HG03442 (cell line): ENCODE measurements around the gene SPDYE9.
"Not testable (repeated sequence)": the region's sequence is repeated elsewhere in the genome, so short reads cannot be mapped to it uniquely, and the experiment has no call there.

ENCODE experiments used
- ATAC-seq: cut with Tn5 transposase; IDR thresholded peaks from one replicate; pipeline ENCODE4 v1.9.1; 2021; ENCODE audit warnings: mild to moderate bottlenecking, moderate library complexity; ENCODE audit not compliant: unreplicated experiment

SPDYE9 gene

GRCh38 chr7:73085938-73086337 is at the start of gene SPDYE9:
TSS of gene SPDYE9 (minus strand) at chr7:73086038. CDS start at chr7:73084238, 1,800 bp downstream.
- not testable (repeated sequence) for ATAC-seq

- not testable (repeated sequence) for ATAC-seq
Measured at GRCh38 chr7:73134866-73135265, 49.0 kb upstream of the SPDYE9 start.

GRCh38 chr7:73132651-73133217 is 46.9 kb upstream of the SPDYE9 start:
- not testable (repeated sequence) for ATAC-seq

GRCh38 chr7:73130612-73131011 is 44.8 kb upstream of the SPDYE9 start:
- not testable (repeated sequence) for ATAC-seq

- not testable (repeated sequence) for ATAC-seq
Measured at GRCh38 chr7:73124126-73124525, 38.3 kb upstream of the SPDYE9 start.

- not testable (repeated sequence) for ATAC-seq
Measured at GRCh38 chr7:73122778-73123447, 37.1 kb upstream of the SPDYE9 start.

- not testable (repeated sequence) for ATAC-seq
Measured at GRCh38 chr7:73118155-73118554, 32.3 kb upstream of the SPDYE9 start.

- ATAC-seq: not testable (repeated sequence)
Measured at GRCh38 chr7:73057811-73058210, 28.0 kb downstream of the SPDYE9 start, which contains the start of gene SPDYE11. TSS of gene SPDYE11 (minus strand) at chr7:73057911. CDS start at chr7:73056111, 1,800 bp downstream.

- not testable (repeated sequence) for ATAC-seq
Measured at GRCh38 chr7:73029666-73030065, 56.2 kb downstream of the SPDYE9 start, which contains the start of gene SPDYE8. TSS of gene SPDYE8 (minus strand) at chr7:73029766. CDS start at chr7:73027966, 1,800 bp downstream.
